Neural cell (in vitro differentiated cells): ENCODE results near the gene STRN3.

Experiments used
- EP300 ChIP-seq: fragments of 450-650 bp; conservative IDR thresholded peaks from 2 replicates; pipeline ENCODE4 v1.6.1; 2014; ENCODE audit warnings: antibody characterized with exemption, mild to moderate bottlenecking, moderate library complexity; ENCODE audit not compliant: poor library complexity, severe bottlenecking
- RAD21 ChIP-seq: fragments of 450-650 bp; conservative IDR thresholded peaks from 2 replicates; pipeline ENCODE4 v1.6.1; 2014; ENCODE audit warnings: antibody characterized with exemption, mild to moderate bottlenecking, moderate library complexity
- SMC3 ChIP-seq: fragments of 450-650 bp; conservative IDR thresholded peaks from 2 replicates; pipeline ENCODE4 v1.6.1; 2014; ENCODE audit warnings: antibody characterized with exemption, mild to moderate bottlenecking, moderate library complexity; ENCODE audit not compliant: poor library complexity
- TAF1 ChIP-seq: IDR thresholded peaks from 2 replicates; pipeline ENCODE4 v1.6.1; 2012; ENCODE audit warnings: low read depth
- TF ChIP-seq, protein P1 (sequence below): fragments of 450-650 bp; IDR thresholded peaks from 2 replicates; pipeline ENCODE4 v1.5.1; 2014; ENCODE audit warnings: antibody characterized with exemption, mild to moderate bottlenecking, moderate library complexity; ENCODE audit not compliant: poor library complexity, severe bottlenecking
- TF ChIP-seq, protein P2 (sequence below): IDR thresholded peaks from 2 replicates; pipeline ENCODE4 v1.6.1; 2012; ENCODE audit warnings: borderline replicate concordance

DNA sequence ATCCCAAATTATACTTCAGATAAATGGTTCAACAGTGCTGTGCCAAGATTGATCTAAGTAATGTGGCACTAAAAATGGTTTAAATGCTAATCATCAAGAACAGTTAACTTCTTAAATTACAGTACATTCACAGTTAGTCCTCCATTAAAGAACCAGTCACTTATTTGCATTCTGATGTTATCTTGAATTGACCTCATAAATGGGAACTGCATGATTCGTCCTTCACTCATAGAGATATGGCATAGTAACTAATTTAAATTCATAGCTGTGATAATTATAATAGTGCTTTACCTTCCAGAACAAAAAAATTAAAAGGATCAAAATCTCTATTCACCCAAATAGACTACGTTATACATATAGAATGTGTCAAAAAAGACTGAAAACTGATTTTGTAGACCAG lies 90.7 kb downstream of the STRN3 start:
- TF ChIP-seq, protein P1, sequence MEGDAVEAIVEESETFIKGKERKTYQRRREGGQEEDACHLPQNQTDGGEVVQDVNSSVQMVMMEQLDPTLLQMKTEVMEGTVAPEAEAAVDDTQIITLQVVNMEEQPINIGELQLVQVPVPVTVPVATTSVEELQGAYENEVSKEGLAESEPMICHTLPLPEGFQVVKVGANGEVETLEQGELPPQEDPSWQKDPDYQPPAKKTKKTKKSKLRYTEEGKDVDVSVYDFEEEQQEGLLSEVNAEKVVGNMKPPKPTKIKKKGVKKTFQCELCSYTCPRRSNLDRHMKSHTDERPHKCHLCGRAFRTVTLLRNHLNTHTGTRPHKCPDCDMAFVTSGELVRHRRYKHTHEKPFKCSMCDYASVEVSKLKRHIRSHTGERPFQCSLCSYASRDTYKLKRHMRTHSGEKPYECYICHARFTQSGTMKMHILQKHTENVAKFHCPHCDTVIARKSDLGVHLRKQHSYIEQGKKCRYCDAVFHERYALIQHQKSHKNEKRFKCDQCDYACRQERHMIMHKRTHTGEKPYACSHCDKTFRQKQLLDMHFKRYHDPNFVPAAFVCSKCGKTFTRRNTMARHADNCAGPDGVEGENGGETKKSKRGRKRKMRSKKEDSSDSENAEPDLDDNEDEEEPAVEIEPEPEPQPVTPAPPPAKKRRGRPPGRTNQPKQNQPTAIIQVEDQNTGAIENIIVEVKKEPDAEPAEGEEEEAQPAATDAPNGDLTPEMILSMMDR, result no peak
- TF ChIP-seq SMC3 (no peak), TAF1 (no peak), EP300 (no peak), RAD21 (no peak)
- TF ChIP-seq, protein P2, sequence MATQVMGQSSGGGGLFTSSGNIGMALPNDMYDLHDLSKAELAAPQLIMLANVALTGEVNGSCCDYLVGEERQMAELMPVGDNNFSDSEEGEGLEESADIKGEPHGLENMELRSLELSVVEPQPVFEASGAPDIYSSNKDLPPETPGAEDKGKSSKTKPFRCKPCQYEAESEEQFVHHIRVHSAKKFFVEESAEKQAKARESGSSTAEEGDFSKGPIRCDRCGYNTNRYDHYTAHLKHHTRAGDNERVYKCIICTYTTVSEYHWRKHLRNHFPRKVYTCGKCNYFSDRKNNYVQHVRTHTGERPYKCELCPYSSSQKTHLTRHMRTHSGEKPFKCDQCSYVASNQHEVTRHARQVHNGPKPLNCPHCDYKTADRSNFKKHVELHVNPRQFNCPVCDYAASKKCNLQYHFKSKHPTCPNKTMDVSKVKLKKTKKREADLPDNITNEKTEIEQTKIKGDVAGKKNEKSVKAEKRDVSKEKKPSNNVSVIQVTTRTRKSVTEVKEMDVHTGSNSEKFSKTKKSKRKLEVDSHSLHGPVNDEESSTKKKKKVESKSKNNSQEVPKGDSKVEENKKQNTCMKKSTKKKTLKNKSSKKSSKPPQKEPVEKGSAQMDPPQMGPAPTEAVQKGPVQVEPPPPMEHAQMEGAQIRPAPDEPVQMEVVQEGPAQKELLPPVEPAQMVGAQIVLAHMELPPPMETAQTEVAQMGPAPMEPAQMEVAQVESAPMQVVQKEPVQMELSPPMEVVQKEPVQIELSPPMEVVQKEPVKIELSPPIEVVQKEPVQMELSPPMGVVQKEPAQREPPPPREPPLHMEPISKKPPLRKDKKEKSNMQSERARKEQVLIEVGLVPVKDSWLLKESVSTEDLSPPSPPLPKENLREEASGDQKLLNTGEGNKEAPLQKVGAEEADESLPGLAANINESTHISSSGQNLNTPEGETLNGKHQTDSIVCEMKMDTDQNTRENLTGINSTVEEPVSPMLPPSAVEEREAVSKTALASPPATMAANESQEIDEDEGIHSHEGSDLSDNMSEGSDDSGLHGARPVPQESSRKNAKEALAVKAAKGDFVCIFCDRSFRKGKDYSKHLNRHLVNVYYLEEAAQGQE, result no peak
